Erythroblast (primary cell): ENCODE results near the gene NSD2.

Experiments used
- GATA1 ChIP-seq: IDR thresholded peaks from 2 replicates; pipeline ENCODE4 v1.6.1; 2011; ENCODE audit warnings: low read depth, mild to moderate bottlenecking, control low read depth, low read length, moderate library complexity
- POLR2A ChIP-seq: IDR thresholded peaks from 2 replicates; pipeline ENCODE4 v1.6.1; 2011; ENCODE audit warnings: mild to moderate bottlenecking, low read length

DNA sequence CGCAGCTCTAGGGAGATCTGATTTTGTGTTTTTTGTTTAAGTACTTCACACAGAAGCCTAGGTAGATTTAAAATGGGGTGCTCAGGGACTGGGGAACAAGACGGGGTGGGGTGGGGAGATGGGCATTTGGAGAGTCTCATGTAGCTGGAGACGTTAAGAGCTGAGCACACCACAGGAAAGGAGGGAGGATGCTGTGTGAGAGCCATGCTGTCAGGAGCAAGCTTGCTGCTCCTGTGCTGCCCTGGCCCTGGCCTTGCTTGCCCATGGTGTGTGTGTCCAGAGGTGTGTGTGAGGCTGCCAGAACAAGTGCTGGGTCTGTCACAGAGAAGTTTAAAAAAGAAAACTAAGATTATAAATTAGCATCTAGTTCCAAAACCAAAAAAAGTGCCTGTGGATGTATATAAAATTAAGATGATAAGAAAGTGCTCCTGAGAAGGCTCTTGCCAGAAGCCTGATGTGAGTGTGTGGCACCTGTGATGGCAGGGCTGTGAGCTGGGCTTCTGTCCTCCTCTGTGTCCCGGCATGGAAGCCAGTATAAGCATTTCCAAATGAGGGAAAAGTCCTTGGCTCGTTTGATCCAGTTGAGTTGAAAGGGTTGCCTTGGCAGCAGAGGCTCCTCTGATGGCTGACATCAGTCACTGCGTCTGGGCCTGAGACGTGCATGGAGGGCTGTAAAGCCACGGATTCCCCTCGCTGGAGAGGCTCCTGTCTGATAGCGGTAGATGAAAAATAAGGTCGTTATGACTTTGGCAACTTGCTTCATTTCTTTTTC is 74.1 kb downstream of the NSD2 start:
- TF ChIP-seq POLR2A (no peak), GATA1 (no peak)
